Measurements from ENCODE around the gene INHBA. TPM values are rescaled to one million over a fixed set of nuclear protein-coding genes. Genes with fewer than 3 reads are reported as not detected.

INHBA gene
- total RNA-seq, 3 donors from 2014 or later: 0.59 to 2.0 (median 0.64) TPM

DNA sequence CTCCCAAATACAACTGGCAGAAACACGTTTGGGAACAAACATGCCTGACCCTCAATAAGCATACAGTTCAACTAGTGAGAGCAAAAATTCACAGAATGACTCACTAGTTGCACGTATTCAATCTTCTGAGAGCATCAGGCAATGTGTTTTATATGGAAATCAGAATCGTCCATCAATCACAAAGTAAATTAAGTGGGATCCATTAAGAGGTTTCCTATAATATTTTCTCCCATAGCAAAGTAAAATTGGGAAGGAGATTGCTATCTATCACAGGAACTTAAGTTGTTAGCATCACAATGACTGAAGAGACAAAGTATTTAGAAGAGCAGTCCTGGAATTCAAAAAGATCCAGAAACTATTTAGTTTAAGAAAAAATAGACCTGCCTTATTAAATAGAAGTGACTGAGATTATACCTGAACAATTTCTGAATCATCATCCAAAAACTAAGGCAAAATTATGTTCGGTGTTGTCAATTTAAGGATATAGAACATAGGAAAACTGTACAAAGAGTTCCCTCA, 28.3 kb downstream of the INHBA start:
- H3K27ac ChIP-seq: no peak overlapping the region
- no peaks in the 10 kb centered on the region for H3K36me3 ChIP-seq
- TF ChIP-seq POLR2AphosphoS5 (IDR thresholded peaks at IDR 0.05): no peak
- TF ChIP-seq CTCF (IDR thresholded peaks at IDR 0.05): no peak
- TF ChIP-seq POLR2A (IDR thresholded peaks at IDR 0.05): no peak
- H3K4me1 ChIP-seq: no peaks in the 10 kb centered on the region
- no peak for DNase-seq (ENCODE audit: low spot score in 2 of 2)
- no peaks in the 10 kb centered on the region for H3K27me3 ChIP-seq
- intact Hi-C loops (cut with DNase I; ENCODE audit: low total_unique reads): loop anchor here (5.0 kb wide), 1 partner anchor 1442 kb away; no protein-coding TSS in a partner anchor
- no peak overlapping the region for H3K4me3 ChIP-seq
- H3K9me3 ChIP-seq: no peaks in the 10 kb centered on the region

DNA sequence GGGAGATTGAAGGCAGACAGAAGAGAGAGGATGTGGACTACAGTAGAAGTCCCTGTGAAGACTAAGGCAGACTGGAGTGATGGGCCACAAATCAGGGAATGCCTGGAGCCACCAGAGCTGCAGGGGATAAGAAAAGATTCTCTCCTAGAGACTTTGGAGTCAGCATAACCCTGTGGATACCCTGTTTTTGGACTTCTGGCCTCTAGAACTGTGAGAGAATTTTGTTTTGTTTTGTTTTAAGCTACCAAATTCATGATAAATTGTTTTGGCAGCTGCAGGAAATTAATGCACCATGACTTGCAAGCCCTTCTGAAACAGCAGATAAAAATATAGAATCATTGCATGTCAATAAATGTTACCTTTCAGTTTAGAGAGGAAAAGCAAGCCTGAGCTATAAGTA, 41.3 kb downstream of the INHBA start:
- H3K4me1 ChIP-seq: no peaks in the 10 kb centered on the region
- H3K27me3 ChIP-seq: no peaks in the 10 kb centered on the region
- no peaks in the 10 kb centered on the region for H3K36me3 ChIP-seq
- TF ChIP-seq CTCF (IDR thresholded peaks at IDR 0.05) (no peak), POLR2A (IDR thresholded peaks at IDR 0.05) (no peak), POLR2AphosphoS5 (IDR thresholded peaks at IDR 0.05) (no peak)
- H3K4me3 ChIP-seq: no peak overlapping the region
- no peak for DNase-seq (ENCODE audit: low spot score in 2 of 2)
- intact Hi-C loops (cut with DNase I; ENCODE audit: low total_unique reads): no loop called here
- no peak overlapping the region for H3K27ac ChIP-seq
- no peaks in the 10 kb centered on the region for H3K9me3 ChIP-seq

DNA sequence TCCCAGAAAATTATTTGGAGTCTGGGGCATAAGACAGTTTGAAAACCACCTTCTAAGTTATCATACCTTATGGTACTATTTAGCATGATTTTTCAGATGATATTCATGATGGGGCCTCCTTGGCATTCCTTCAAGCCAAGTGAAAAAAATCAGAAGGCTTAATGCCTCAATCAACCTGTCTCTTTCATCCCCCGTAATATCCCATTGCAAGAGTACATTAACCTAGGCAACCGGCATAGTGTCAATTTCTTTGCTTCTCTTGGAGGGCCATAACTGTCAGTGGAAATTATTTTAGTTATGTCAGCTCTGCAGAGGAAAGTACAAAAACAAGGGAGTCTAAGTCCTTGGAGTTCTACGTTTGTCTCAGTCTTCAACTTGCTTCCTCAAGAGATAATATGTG, 43.4 kb downstream of the INHBA start:
- TF ChIP-seq POLR2A (IDR thresholded peaks at IDR 0.05) (no peak), POLR2AphosphoS5 (IDR thresholded peaks at IDR 0.05) (no peak)
- H3K9me3 ChIP-seq: no peaks in the 10 kb centered on the region
- H3K36me3 ChIP-seq: no peaks in the 10 kb centered on the region
- intact Hi-C loops (cut with DNase I; ENCODE audit: low total_unique reads): no loop called here
- H3K4me3 ChIP-seq: no peak overlapping the region
- H3K27ac ChIP-seq: no peak overlapping the region
- no peak for DNase-seq (ENCODE audit: low spot score in 2 of 2)
- H3K27me3 ChIP-seq: no peaks in the 10 kb centered on the region
- H3K4me1 ChIP-seq: no peaks in the 10 kb centered on the region

DNA sequence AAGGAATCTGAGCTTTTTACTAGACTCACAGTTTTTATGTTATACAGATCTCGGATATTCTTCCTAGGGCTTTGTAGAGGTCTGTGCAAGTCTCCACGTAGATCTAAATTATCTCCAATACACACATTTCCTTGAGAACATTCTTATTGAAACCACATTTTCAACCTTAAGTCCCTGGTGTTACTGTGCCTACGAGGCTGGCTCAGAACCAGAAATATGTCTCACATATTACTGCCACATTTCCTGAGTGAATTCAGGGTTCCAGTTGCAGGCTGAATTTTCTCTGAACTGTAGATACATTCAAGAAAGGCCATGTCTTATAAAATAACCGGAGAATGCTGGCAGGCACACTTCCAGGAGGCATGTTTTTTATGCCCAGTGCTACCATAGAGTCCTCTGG, 46.5 kb downstream of the INHBA start:
- no peaks in the 10 kb centered on the region for H3K4me1 ChIP-seq

DNA sequence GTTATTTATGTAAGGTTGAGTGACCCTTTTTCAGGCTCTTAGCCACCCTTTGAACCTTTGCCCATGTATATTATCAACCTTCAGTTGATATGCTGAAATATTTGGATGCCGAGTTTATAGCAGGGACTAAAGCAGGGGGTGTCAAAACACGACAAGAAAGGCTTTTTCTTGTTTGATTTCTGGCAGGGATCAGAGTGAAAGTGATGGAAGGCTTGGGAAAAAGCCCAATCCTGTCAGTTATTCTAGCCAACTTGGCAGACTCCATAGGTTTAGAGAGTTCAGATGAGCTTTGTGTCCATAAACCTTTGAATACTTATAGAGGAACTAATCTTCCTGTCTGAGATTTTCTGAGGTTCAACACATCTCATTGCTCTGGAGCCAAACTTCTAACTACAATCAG, 47.5 kb downstream of the INHBA start:
- DNase-seq (ENCODE audit: low spot score in 2 of 2): no peak
- H3K9me3 ChIP-seq: no peaks in the 10 kb centered on the region
- intact Hi-C loops (cut with DNase I; ENCODE audit: low total_unique reads): no loop called here

More for the DNA sequence above, 46.5 kb downstream of the INHBA start:
- TF ChIP-seq POLR2AphosphoS5 (IDR thresholded peaks at IDR 0.05) (no peak), CTCF (IDR thresholded peaks at IDR 0.05) (no peak), POLR2A (IDR thresholded peaks at IDR 0.05) (no peak)
- no peaks in the 10 kb centered on the region for H3K9me3 ChIP-seq
- no peaks in the 10 kb centered on the region for H3K27me3 ChIP-seq
- no peak for DNase-seq (ENCODE audit: low spot score in 2 of 2)
- intact Hi-C loops (cut with DNase I; ENCODE audit: low total_unique reads): no loop called here
- H3K4me3 ChIP-seq: no peak overlapping the region
- no peaks in the 10 kb centered on the region for H3K36me3 ChIP-seq
- no peak overlapping the region for H3K27ac ChIP-seq

More for the DNA sequence above, 47.5 kb downstream of the INHBA start:
- H3K4me3 ChIP-seq: no peak overlapping the region
- no peaks in the 10 kb centered on the region for H3K27me3 ChIP-seq
- no peaks in the 10 kb centered on the region for H3K36me3 ChIP-seq
- TF ChIP-seq CTCF (IDR thresholded peaks at IDR 0.05) (no peak), POLR2AphosphoS5 (IDR thresholded peaks at IDR 0.05) (no peak), POLR2A (IDR thresholded peaks at IDR 0.05) (no peak)
- H3K4me1 ChIP-seq: no peaks in the 10 kb centered on the region
- H3K27ac ChIP-seq: no peak overlapping the region

All from breast epithelium (tissue), 4 donors.